HepG2 (cell line): ENCODE data around the gene AP4E1. TPM values are rescaled to one million over a fixed set of nuclear protein-coding genes. Genes with fewer than 3 reads are reported as not detected.

Source experiments
- ATAC-seq: fragments of 200-7000 bp; cut with Tn5 transposase; 3 replicates; pipeline ENCODE4 v1.9.1; 2020; ENCODE audit warnings: mild to moderate bottlenecking, moderate library complexity
- BruUV-seq: library from RNA; stranded (reverse); fragments of 400-500 nt; replicated peaks from 2 replicates; lab custom pipeline; 2021; lab: Mats Ljungman, UMichigan
- CTCF ChIA-PET: fragments of 300-600 bp; formaldehyde crosslinking; extraction: SDS; loops from one replicate; lab custom pipeline; 2021; ENCODE audit warnings: low total read pairs, inconsistent platforms, low intra/inter-chr PET ratio; lab: Yijun Ruan, JAX
- POLR2A ChIA-PET: fragments of 350-600 bp; sonication (Branson Sonifier 250); formaldehyde crosslinking; loops from one replicate; lab custom pipeline; 2020; ENCODE audit warnings: antibody characterized with exemption, inconsistent platforms; lab: Yijun Ruan, JAX
- DNase-seq: peaks from one replicate; pipeline ENCODE4 v3.0.0-alpha.2; 2015; ENCODE audit warnings: low spot score
- FAIRE-seq: peaks from 3 replicates; lab custom pipeline; 2011; peaks lifted over from hg19 to GRCh38; lab: Jason Lieb, UNC
- H2AFZ ChIP-seq: one replicate; pipeline ENCODE4 v1.6.1; 2011; ENCODE audit warnings: low read length, inconsistent platforms
- H3K27ac ChIP-seq: fragments of 300-600 bp; 3 replicates; pipeline ENCODE4 v1.8.0; 2011; ENCODE audit warnings: mixed run types, mild to moderate bottlenecking, mixed read lengths, low read length, inconsistent platforms; ENCODE audit not compliant: insufficient read depth; ENCODE audit errors: extremely low read length
- H3K27me3 ChIP-seq, 2 experiments: fragments of 200-600 bp in 1 of 2; 2 replicates in 1 of 2; 3 replicates in 1 of 2; pipeline versions ENCODE4 v1.6.0 to v1.8.0; 2011; ENCODE audit warnings: low read length in 2 of 2, mild to moderate bottlenecking in 2 of 2, moderate library complexity in 2 of 2, inconsistent platforms in 1 of 2; ENCODE audit not compliant: insufficient read depth in 2 of 2, control insufficient read depth in 1 of 2
- H3K36me3 ChIP-seq, 2 experiments: fragments of 200-600 bp in 1 of 2; replicated peaks in 1 of 2; 2 replicates in 1 of 2; 3 replicates in 1 of 2; pipeline versions ENCODE4 v1.5.1 to v1.8.0; 2011; ENCODE audit warnings: low read length in 2 of 2, inconsistent platforms in 1 of 2; ENCODE audit not compliant: insufficient read depth in 2 of 2, control insufficient read depth in 1 of 2
- H3K4me1 ChIP-seq: 2 replicates; pipeline ENCODE4 v1.5.1; 2012; ENCODE audit warnings: low read length, inconsistent platforms; ENCODE audit not compliant: insufficient read depth
- H3K4me2 ChIP-seq: 2 replicates; pipeline ENCODE4 v1.6.0; 2011; ENCODE audit warnings: low read depth, low read length, inconsistent platforms
- H3K4me3 ChIP-seq, 3 experiments: fragments of 200-600 bp in 1 of 3; sonication (generic), shearing (Covaris generic) in 1 of 3; replicated peaks in 1 of 3; 2 replicates each; pipeline ENCODE4 v1.5.1; 2011 to 2016; ENCODE audit warnings: low read length in 3 of 3, inconsistent platforms in 2 of 3, low read depth in 2 of 3, mild to moderate bottlenecking in 2 of 3, control low read depth in 1 of 3, mixed read lengths in 1 of 3; ENCODE audit not compliant: insufficient read depth in 1 of 3
- H3K79me2 ChIP-seq: one replicate; pipeline ENCODE4 v1.6.1; 2011; ENCODE audit warnings: low read length, inconsistent platforms; ENCODE audit not compliant: insufficient read depth
- H3K9ac ChIP-seq: 2 replicates; pipeline ENCODE4 v1.6.0; 2011; ENCODE audit warnings: mild to moderate bottlenecking, low read depth, low read length, inconsistent platforms; ENCODE audit not compliant: insufficient read depth
- H3K9me3 ChIP-seq: 2 replicates; pipeline ENCODE4 v1.5.1; 2012; ENCODE audit warnings: mild to moderate bottlenecking, low read length
- H4K20me1 ChIP-seq: 2 replicates; pipeline ENCODE4 v1.6.0; 2011; ENCODE audit warnings: inconsistent platforms, mild to moderate bottlenecking, low read length, moderate library complexity; ENCODE audit not compliant: insufficient read depth
- CAMTA2 ChIP-seq: sonication (generic); formaldehyde crosslinking; IDR thresholded peaks from 2 replicates; pipeline ENCODE4 v1.4.0; 2020; ENCODE audit warnings: mild to moderate bottlenecking, missing genetic modification reagents, borderline replicate concordance
- EEA1 ChIP-seq: sonication (generic); formaldehyde crosslinking; IDR thresholded peaks from 2 replicates; pipeline ENCODE4 v1.5.1; 2020; ENCODE audit warnings: mild to moderate bottlenecking, missing genetic modification reagents, borderline replicate concordance
- SIN3A ChIP-seq: IDR thresholded peaks from 2 replicates; pipeline ENCODE4 v1.6.1; 2011; ENCODE audit warnings: low read depth, mild to moderate bottlenecking, control low read depth, low read length, borderline replicate concordance
- SRSF9 ChIP-seq: fragments of 200-400 bp; formaldehyde crosslinking; IDR thresholded peaks from 2 replicates; pipeline ENCODE4 v1.6.1; 2018; ENCODE audit warnings: borderline replicate concordance, mild to moderate bottlenecking, low read depth, low read length; ENCODE audit not compliant: insufficient read depth, poor library complexity, severe bottlenecking
- TAF15 ChIP-seq: fragments of 200-400 bp; formaldehyde crosslinking; IDR thresholded peaks from one replicate; pipeline ENCODE4 v1.6.1; 2018; ENCODE audit warnings: mild to moderate bottlenecking, low read depth, low read length; ENCODE audit not compliant: poor library complexity, severe bottlenecking
- ZBTB1 ChIP-seq: sonication (generic); formaldehyde crosslinking; IDR thresholded peaks from 2 replicates; pipeline ENCODE4 v1.4.0; 2020; ENCODE audit warnings: missing genetic modification reagents, borderline replicate concordance
- ZNF20 ChIP-seq: sonication (generic); formaldehyde crosslinking; IDR thresholded peaks from 2 replicates; pipeline ENCODE4 v1.4.0; 2020; ENCODE audit warnings: mild to moderate bottlenecking, moderate library complexity, missing genetic modification reagents
- in situ Hi-C: cut with HindIII; loops from 2 replicates; pipeline ENCODE4 v1.10.0; 2017; ENCODE audit warnings: low pct_unique_long_range_greater_than_20kb; ENCODE audit not compliant: extremely low pct_ligation_motif_present
- intact Hi-C: fragments of 100-400 bp; cut with micrococcal nuclease; formaldehyde crosslinking; loops from one replicate; pipeline ENCODE4 v1.10.0; 2022; ENCODE audit not compliant: unreplicated experiment
- polyA plus RNA-seq, 8 experiments: library from polyadenylated mRNA; depleted of rRNA in 3 of 8; stranded (reverse) in 7 of 8; unstranded in 1 of 8; fragments of >200 nt; fragmentation: Illumina TruSeq in 4 of 8; extraction: Trizol in 4 of 8; gene quantifications; 2 replicates each; pipeline versions ENCODE4 v1.2.1 to v1.2.3, GENCODE V29; 2011 to 2016; ENCODE audit warnings: low read depth in 4 of 8, missing spikeins in 1 of 8, mixed read lengths in 1 of 8; ENCODE audit not compliant: insufficient read depth in 1 of 8
- total RNA-seq, 5 experiments: library from RNA; depleted of rRNA; stranded (reverse); fragments of >200 nt; fragmentation: Illumina TruSeq; extraction: Trizol; gene quantifications; 2 replicates each; pipeline ENCODE4 v1.2.3, GENCODE V29; 2016; ENCODE audit warnings: low read depth in 1 of 5
- TF ChIP-seq, protein P1 (sequence below): sonication (generic); formaldehyde crosslinking; IDR thresholded peaks from 2 replicates; pipeline ENCODE4 v1.4.0; 2020; ENCODE audit warnings: missing genetic modification reagents
- TF ChIP-seq, protein P2 (sequence below): sonication (generic); formaldehyde crosslinking; IDR thresholded peaks from 2 replicates; pipeline ENCODE4 v1.9.0; 2021; ENCODE audit warnings: missing genetic modification reagents, mild to moderate bottlenecking, borderline replicate concordance
- TF ChIP-seq, protein P3 (sequence below): sonication (generic); formaldehyde crosslinking; conservative IDR thresholded peaks from 2 replicates; pipeline ENCODE4 v1.8.0; 2022; ENCODE audit warnings: missing genetic modification reagents
- TF ChIP-seq, protein P4 (sequence below): sonication (generic); formaldehyde crosslinking; IDR thresholded peaks from 2 replicates; pipeline ENCODE4 v1.8.0; 2022; ENCODE audit warnings: low read depth, missing genetic modification reagents

The AP4E1 gene
- total and polyA plus RNA-seq, 2 of the 13 experiments (the other 11 are each of a cell fraction or from before 2014, with no cell fraction given) = 2.2 to 7.8 TPM

DNA sequence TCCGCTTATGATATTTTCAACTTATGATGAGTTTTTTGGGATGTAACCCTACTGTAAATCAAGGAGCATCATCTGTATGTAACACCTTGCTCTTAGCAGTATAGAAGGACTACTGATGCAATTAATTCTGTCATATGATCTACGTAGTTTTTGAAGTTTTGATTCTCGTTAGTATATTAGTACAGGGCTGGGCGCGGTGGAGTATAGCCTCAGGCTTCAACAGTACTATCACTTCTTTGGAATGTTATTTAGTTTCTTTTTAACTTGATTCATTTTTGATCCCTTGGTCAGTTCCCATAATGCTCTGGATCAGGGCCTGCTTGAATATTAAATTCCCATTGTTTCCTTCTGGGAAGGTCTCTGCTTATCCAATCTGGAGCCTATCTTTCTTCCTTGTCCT lies 23.9 kb upstream of the AP4E1 start (continued):
- TF ChIP-seq, protein P1, sequence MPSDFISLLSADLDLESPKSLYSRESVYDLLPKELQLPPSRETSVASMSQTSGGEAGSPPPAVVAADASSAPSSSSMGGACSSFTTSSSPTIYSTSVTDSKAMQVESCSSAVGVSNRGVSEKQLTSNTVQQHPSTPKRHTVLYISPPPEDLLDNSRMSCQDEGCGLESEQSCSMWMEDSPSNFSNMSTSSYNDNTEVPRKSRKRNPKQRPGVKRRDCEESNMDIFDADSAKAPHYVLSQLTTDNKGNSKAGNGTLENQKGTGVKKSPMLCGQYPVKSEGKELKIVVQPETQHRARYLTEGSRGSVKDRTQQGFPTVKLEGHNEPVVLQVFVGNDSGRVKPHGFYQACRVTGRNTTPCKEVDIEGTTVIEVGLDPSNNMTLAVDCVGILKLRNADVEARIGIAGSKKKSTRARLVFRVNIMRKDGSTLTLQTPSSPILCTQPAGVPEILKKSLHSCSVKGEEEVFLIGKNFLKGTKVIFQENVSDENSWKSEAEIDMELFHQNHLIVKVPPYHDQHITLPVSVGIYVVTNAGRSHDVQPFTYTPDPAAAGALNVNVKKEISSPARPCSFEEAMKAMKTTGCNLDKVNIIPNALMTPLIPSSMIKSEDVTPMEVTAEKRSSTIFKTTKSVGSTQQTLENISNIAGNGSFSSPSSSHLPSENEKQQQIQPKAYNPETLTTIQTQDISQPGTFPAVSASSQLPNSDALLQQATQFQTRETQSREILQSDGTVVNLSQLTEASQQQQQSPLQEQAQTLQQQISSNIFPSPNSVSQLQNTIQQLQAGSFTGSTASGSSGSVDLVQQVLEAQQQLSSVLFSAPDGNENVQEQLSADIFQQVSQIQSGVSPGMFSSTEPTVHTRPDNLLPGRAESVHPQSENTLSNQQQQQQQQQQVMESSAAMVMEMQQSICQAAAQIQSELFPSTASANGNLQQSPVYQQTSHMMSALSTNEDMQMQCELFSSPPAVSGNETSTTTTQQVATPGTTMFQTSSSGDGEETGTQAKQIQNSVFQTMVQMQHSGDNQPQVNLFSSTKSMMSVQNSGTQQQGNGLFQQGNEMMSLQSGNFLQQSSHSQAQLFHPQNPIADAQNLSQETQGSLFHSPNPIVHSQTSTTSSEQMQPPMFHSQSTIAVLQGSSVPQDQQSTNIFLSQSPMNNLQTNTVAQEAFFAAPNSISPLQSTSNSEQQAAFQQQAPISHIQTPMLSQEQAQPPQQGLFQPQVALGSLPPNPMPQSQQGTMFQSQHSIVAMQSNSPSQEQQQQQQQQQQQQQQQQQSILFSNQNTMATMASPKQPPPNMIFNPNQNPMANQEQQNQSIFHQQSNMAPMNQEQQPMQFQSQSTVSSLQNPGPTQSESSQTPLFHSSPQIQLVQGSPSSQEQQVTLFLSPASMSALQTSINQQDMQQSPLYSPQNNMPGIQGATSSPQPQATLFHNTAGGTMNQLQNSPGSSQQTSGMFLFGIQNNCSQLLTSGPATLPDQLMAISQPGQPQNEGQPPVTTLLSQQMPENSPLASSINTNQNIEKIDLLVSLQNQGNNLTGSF (CRISPR knock-in tag) = no peak
- TF ChIP-seq ZNF20 (CRISPR knock-in tag) (no peak), SIN3A (no peak), SRSF9 (no peak), ZBTB1 (no peak)

DNA sequence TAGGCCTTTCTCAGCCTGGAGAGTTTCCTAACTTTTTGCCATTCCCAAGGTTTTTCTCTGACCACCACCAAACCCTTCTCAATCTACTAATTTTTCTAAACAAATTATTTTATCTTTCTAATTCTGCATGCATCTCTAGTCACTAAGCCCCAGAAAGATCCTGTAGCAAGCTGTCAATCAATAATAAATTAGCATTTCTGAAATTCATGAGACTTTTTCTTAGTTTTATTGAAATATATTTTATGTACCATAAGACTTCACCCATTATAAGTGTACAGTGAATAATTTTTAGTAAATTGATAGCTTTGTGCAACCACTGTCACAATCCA lies 22.4 kb upstream of the AP4E1 start:
- POLR2A ChIA-PET = no interaction called here
- in situ Hi-C loops = no loop called here

More for the DNA sequence above, 22.4 kb upstream of the AP4E1 start:
- BruUV-seq = no TSS peak
- H2AFZ ChIP-seq = no peak overlapping the region
- no peak overlapping the region; a peak in 1 of 6 replicates for H3K4me3 ChIP-seq
- TF ChIP-seq, protein P2, sequence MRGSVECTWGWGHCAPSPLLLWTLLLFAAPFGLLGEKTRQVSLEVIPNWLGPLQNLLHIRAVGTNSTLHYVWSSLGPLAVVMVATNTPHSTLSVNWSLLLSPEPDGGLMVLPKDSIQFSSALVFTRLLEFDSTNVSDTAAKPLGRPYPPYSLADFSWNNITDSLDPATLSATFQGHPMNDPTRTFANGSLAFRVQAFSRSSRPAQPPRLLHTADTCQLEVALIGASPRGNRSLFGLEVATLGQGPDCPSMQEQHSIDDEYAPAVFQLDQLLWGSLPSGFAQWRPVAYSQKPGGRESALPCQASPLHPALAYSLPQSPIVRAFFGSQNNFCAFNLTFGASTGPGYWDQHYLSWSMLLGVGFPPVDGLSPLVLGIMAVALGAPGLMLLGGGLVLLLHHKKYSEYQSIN (CRISPR knock-in tag) = no peak
- no peak for TF ChIP-seq EEA1 (CRISPR knock-in tag)
- no peak for TF ChIP-seq TAF15
- TF ChIP-seq, protein P3, sequence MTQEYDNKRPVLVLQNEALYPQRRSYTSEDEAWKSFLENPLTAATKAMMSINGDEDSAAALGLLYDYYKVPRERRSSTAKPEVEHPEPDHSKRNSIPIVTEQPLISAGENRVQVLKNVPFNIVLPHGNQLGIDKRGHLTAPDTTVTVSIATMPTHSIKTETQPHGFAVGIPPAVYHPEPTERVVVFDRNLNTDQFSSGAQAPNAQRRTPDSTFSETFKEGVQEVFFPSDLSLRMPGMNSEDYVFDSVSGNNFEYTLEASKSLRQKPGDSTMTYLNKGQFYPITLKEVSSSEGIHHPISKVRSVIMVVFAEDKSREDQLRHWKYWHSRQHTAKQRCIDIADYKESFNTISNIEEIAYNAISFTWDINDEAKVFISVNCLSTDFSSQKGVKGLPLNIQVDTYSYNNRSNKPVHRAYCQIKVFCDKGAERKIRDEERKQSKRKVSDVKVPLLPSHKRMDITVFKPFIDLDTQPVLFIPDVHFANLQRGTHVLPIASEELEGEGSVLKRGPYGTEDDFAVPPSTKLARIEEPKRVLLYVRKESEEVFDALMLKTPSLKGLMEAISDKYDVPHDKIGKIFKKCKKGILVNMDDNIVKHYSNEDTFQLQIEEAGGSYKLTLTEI (CRISPR knock-in tag) = no peak
- no peak for TF ChIP-seq CAMTA2 (CRISPR knock-in tag)
- TF ChIP-seq, protein P4, sequence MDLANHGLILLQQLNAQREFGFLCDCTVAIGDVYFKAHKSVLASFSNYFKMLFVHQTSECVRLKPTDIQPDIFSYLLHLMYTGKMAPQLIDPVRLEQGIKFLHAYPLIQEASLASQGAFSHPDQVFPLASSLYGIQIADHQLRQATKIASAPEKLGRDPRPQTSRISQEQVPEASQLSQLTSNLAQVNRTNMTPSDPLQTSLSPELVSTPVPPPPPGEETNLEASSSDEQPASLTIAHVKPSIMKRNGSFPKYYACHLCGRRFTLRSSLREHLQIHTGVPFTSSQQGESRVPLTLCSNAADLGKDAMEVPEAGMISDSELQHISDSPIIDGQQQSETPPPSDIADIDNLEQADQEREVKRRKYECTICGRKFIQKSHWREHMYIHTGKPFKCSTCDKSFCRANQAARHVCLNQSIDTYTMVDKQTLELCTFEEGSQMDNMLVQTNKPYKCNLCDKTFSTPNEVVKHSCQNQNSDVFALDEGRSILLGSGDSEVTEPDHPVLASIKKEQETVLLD (CRISPR knock-in tag) = no peak
- H3K9ac ChIP-seq = no peak overlapping the region
- ATAC-seq (no peak), DNase-seq (no peak), FAIRE-seq (no peak)
- no peaks in the 10 kb centered on the region for H3K36me3 ChIP-seq
- intact Hi-C loops = no loop called here
- H3K79me2 ChIP-seq = no peaks in the 10 kb centered on the region
- CTCF ChIA-PET = interaction anchor here (0.6 to 4.1 kb wide), 4 partner anchors 10 to 470 kb away, joined by 3 to 25 read pairs (median 6); no protein-coding TSS in a partner anchor
- no peak overlapping the region for H3K27ac ChIP-seq
- H3K4me1 ChIP-seq = peaks cover 17% of the 10 kb centered on the region
- H3K27me3 ChIP-seq = no peaks in the 10 kb centered on the region; a peak in 1 of 5 replicates
- H3K4me2 ChIP-seq = no peak overlapping the region; the same call in 1 of the 2 replicates
- H3K9me3 ChIP-seq = no peaks in the 10 kb centered on the region
- H4K20me1 ChIP-seq = no peaks in the 10 kb centered on the region
